GM18861 (cell line): ENCODE results near the gene SYTL3.
"Not testable (repeated sequence)": the region's sequence is repeated elsewhere in the genome, so short reads cannot be mapped to it uniquely, and the experiment has no call there.

Experiments used
- ATAC-seq: cut with Tn5 transposase; IDR thresholded peaks from one replicate; pipeline ENCODE4 v1.9.1; 2021; ENCODE audit not compliant: unreplicated experiment

The SYTL3 gene

DNA sequence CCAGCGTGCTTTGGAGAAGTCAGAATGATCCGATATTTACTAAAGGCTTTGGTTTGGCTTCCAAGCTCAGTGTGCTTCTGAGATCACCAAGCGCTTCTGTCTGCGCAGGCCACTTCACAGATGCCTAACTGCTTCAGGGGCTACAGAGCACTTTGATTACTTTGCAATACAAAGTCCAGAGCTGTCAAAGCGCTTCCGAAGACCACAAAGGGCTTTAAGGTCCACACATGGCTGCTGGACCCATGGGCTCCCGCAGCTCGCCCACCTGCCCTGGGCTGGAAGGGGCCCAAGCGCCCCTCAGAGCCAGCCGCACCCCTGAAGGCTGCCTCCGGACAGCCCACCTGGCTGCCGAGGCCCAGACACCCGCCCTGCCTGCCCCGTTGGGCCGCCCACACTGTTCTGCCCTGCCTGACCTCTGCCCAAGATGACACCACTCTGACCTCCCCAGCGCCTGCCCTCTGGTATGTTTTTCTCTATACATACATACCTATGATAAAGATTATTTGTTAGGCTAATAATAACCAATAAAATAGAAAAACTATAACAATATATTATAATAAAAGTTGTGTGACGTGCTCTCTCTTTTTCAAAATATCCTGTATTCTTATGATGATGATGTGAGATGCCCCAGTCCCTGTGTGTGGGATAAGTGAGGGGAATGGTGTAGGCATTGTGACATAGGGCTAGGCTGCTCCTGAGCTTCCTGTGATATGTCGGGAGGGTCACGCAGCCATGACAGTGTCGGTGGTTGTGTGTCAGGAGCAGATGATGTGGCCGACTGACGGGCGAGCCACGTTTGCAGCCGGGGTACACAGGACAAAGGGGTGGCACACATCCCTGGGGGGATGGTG lies 27.9 kb upstream of the SYTL3 start:
- no peak for ATAC-seq

DNA sequence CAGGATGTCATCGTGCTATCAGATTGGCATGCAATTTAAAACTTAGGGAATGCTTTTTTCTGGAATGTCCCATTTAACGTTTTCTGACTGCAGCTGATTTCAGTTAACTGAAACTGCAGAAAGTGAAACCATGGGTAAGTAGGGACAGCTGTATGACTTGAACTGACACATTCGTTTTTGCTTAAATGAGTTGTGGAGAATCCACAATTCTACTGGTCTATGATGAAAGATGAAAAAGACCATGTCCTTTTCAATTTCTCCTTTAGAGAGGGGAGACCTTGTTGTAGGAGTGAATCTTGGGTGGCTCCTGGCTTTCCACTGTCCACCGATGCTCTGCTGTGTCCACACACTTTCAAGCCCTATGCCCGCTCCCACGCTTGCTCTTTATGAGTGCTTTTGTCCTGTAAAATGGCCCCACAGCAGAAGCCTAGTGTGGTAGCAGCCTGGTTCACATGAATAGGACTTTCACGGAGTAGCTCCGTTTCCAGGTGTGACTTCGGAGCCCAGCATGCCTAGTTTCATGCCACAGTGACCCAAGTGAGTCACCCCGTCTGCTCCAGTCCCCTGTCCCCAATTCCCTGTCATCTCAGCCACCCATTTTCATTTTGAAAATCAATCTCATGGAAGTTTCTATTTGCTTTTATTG lies 27.2 kb upstream of the SYTL3 start:
- ATAC-seq: no peak

DNA sequence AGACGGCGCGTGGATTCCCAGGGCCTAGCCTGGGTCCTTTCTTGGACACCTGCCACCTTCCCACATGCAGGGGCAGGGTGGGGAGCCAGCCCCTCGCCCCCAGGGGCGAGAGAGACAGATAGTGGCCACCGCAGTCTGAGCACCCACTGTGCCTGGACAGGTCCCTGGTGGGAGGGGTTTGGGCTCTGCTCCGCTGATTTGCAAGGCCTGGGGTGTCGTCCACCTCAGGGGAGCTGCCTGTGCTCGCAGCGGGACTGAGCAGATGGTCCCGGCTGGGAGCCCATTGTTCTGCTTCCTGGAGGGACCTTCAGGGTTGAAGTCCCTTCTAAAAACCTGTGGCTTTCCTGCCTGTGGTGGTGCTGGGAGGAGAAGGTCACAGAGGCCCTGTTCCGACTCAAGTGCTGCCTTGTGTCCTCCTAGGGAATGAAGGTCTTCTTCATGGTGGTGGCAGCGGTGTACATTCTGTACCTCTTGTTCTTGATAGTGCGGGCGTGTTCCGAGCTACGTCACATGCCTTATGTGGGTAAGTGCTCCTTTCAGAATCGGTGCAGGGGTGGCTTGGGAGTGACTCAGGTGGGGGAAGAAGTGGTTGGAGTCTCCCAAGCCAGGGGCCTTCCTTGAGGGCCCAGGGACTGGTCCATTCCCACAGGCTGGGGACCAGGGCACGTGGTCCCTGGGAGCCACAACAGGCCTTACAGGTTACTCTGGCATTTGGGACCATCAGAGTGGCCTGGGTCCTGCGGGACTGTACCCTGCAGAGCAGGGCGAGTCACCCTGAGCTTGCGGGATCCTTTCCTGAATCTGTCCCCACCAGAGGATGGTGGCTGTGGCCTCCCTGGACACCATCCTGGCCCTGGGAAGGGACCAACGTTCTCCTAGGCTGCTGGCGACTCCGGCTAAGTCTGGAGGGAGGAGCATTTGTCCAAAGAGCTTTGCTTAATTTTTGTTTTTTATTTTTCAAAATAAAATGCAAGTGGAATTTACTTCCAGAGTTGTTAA lies 24.9 kb upstream of the SYTL3 start:
- no peak for ATAC-seq

DNA sequence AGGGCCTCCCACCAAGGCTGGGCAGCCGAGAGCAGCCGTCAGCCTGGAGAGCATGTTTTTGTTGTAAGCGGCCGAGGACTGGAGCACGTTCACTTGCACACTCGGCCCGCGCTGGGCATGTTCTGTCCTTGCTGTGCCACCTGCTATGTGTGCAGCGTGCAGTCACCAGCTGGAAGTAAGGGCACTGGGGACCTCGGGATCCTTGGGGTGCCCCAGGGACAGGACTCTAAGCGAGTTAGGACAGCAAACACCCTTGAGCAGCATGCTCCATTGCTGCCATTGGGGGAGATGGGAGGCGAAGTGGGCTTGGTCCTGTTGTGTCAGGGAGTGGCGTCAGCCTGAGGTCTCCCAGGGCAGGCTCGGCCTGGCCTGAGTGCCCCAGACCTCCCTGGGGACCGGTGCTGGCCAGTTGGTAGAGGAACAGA lies 24.0 kb upstream of the SYTL3 start:
- ATAC-seq: no peak

GRCh38 chr6:158626360-158627167 lies 23.3 kb upstream of the SYTL3 start:
- ATAC-seq: no peak

GRCh38 chr6:158627168-158627939 lies 22.5 kb upstream of the SYTL3 start:
- ATAC-seq: no peak

DNA sequence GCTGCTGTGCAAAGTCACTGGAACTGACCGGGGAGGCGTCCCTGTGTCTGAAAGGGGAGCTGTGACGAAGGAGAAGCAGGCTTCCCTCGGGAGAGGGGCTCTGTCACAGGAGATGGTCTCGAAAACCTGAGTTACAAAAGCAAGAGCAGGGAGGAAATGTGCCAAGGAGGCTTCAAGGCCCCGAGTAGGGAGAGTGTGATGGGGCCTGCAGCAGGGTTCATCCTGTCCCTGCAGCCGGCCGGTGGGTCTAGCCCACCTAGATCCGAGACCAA lies 22.0 kb upstream of the SYTL3 start:
- ATAC-seq: no peak

DNA sequence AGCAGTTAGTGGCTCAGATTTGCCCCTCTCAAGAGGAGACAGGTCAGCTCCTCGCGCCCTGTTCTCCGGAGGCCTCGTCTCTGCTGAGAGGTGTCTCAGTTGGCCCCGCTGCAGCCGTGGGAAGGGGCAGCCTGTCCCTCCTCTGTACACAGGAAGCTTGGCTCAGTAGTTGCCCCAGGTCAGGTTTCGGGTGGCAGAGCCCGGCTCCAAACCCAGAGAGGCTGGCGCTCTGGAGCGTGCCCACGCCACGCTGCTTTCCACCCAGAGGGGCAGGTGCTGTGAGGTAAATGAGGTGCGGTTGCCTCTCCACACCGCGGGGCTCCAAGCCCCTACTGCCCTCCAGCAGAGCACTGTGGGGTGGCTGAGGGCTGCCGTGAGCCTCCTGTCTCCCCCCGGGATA lies 21.3 kb upstream of the SYTL3 start:
- ATAC-seq: no peak

GRCh38 chr6:158629367-158630221 lies 20.3 kb upstream of the SYTL3 start:
- no peak for ATAC-seq

GRCh38 chr6:158630938-158631616 lies 18.8 kb upstream of the SYTL3 start:
- ATAC-seq: no peak

DNA sequence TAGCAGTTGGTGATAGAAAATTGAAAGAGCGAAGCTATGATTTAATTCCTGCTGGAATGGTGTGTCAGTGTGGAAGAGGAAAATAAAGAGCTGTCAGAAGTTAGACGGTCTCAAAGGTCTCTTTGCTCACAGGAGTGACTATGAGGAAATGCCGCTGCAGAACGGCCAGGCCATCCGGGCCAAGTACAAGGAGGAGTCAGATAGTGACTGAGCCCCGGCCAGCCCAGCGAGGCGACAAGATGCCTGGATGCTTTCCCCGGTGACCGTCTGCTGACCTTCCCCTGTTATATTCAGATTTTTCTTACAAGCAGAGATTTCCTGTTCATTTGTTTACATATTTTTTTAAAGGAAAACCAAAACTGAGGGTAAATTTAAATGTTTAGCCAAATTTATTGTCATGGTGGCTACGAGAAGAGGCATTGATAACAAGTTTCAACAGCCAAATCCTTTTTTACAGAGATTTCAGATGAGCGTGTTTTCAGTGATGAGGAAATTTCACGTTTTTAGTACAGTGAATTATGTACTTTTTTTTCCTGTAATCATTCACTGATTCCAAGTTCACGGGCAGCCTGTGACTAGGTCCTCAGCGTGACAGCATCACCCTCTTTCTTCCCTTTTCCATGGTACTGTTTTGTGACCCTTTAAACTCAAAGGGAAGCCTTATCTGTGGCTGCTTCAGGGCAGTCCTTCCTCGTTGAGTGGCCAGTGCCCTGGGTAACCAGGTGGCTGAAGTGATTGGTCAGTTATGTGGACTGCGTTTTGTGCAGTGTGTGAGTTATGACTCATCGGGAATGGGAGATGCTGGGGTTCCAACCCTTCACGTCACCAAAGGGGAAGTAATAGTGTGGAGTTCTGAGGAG lies 17.9 kb upstream of the SYTL3 start:
- ATAC-seq: no peak

DNA sequence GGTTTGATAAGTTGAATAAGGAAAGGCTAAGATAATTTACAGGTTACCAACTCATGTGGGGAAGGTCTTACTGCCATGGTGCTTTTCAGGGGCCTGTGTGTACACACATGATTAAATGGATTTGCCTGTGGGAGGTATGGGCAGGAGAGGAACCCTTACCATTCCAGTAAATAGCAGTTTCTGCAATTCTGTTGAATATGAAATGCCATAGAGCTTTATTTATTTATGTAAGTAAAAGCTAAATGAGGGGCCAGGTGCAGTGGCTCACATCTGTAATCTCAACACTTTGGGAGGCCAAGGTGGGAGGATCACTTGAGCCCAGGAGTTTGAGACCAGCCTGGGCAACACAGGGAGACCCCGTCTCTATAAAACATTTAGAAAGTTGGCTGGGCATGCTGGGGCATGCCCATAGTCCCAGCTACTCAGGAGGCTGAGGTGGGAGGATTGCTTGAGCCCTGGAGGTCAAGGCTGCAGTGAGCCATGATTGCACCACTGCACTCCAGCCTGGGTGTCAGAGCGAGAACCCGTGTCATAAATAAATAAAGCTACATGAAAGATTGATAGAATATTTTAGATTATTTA lies 17.2 kb upstream of the SYTL3 start:
- ATAC-seq: not testable (repeated sequence)

- no peak for ATAC-seq
Measured at GRCh38 chr6:158633127-158633526, 16.7 kb upstream of the SYTL3 start.

DNA sequence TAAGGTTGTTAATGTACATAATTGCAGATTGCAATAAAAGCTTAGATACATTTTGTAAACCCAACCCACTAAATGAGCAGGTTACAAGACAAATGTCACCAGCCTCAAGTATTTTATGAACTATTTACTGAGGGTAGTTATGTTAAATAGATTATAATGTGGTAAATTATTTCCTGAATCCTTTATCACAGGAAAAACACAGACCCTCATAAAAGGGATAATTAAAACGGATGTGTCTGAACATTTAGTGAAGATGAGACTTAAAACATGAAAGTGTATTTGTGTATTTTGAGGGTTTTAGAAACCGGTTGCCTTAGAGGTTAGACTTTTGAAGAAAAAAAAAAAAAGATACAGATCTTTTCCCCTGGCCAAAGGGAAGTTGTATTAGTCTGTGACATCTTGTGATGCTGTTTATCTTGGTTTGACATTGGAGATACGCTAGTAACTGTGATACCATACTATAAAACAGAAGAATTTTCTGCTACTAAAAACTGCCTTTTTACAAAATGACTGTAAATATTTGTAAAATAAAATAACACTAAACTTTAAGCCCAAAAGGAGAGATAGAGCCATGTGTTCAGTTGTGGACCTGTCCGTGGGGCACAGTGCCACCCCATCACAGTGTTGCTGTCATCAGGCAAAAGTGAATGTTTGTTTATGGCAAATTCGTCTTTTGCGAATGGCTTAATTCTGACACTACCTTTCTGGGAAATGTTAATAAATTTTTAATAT lies 15.0 kb upstream of the SYTL3 start:
- ATAC-seq: no peak

DNA sequence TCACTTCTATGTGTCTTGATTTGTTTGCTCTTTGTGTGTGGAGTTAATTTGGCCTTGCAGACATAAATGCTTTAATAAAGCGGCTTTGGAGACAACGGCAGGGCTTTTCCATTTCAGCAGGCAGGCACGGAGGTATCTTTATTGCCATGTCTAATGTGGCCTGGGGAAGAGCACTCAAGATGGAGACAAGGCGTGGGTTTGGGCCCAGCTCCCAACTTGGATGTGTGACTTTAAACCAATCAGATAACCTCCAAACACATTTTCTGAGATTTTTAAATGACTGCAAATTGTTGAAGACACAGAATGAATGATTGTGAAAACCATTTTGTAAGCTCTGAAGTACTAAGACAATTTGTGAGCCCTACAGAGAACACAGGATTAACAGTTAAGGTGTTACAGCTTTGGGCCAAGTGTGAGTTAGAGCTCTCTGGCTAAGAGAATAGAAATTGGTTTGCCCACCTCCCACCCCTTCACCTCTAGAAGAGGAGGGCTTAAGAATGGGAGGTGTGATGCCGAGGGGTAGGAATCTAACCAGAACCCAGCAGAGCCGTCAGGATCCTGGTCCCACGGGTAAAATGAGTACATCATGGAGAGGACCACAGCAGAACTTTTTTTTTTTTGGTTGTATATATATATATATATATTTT lies 14.3 kb upstream of the SYTL3 start:
- ATAC-seq: no peak

GRCh38 chr6:158636778-158637177 lies 13.1 kb upstream of the SYTL3 start:
- ATAC-seq: no peak
